ENCODE data around the gene ELF1. TPM values are rescaled to one million over a fixed set of nuclear protein-coding genes. Genes with fewer than 3 reads are reported as not detected.
"Not testable (repeated sequence)": the region's sequence is repeated elsewhere in the genome, so short reads cannot be mapped to it uniquely, and the experiment has no call there.

ELF1 gene
- total RNA-seq, 1 donor, result 410 TPM

- Histone ChIP-seq H3K9me3 (ENCODE audit: low read depth, low read length) (no peaks in the 10 kb centered on the region), H3K4me3 (ENCODE audit: low read length) (no peak overlapping the region), H3K27me3 (ENCODE audit: insufficient read depth, low read length) (no peaks in the 10 kb centered on the region), H3K4me1 (ENCODE audit: insufficient read depth, low read length) (peaks cover 53% of the 10 kb centered on the region)
Observed at GRCh38 chr13:40983725-40984667, 35.1 kb downstream of the ELF1 start.

GRCh38 chr13:40983259-40983658 lies 35.9 kb downstream of the ELF1 start:
- Histone ChIP-seq H3K27me3 (ENCODE audit: insufficient read depth, low read length) (no peaks in the 10 kb centered on the region), H3K9me3 (ENCODE audit: low read depth, low read length) (no peaks in the 10 kb centered on the region), H3K4me3 (ENCODE audit: low read length) (no peak overlapping the region), H3K4me1 (ENCODE audit: insufficient read depth, low read length) (peaks cover 53% of the 10 kb centered on the region)

- no peaks in the 10 kb centered on the region for H3K27me3 ChIP-seq (ENCODE audit: insufficient read depth, low read length)
- peak overlapping the region; percentile 46 for H3K4me3 ChIP-seq (ENCODE audit: low read length)
- H3K9me3 ChIP-seq (ENCODE audit: low read depth, low read length), result no peaks in the 10 kb centered on the region
- peaks cover 58% of the 10 kb centered on the region for H3K4me1 ChIP-seq (ENCODE audit: insufficient read depth, low read length)
Observed at GRCh38 chr13:40982772-40983171, 36.3 kb downstream of the ELF1 start.

GRCh38 chr13:40981949-40982348 lies 37.2 kb downstream of the ELF1 start:
- Histone ChIP-seq H3K4me1 (ENCODE audit: insufficient read depth, low read length) (peaks cover 60% of the 10 kb centered on the region), H3K4me3 (ENCODE audit: low read length) (peak overlapping the region; percentile 46), H3K9me3 (ENCODE audit: low read depth, low read length) (no peaks in the 10 kb centered on the region), H3K27me3 (ENCODE audit: insufficient read depth, low read length) (no peaks in the 10 kb centered on the region)

GRCh38 chr13:40981361-40981760 lies 37.8 kb downstream of the ELF1 start:
- Histone ChIP-seq H3K9me3 (ENCODE audit: low read depth, low read length) (no peaks in the 10 kb centered on the region), H3K4me1 (ENCODE audit: insufficient read depth, low read length) (peaks cover 59% of the 10 kb centered on the region), H3K4me3 (ENCODE audit: low read length) (peak overlapping the region; percentile 46), H3K27me3 (ENCODE audit: insufficient read depth, low read length) (no peaks in the 10 kb centered on the region)

GRCh38 chr13:40980461-40980860 lies 38.7 kb downstream of the ELF1 start:
- Histone ChIP-seq H3K9me3 (ENCODE audit: low read depth, low read length) (no peaks in the 10 kb centered on the region), H3K4me1 (ENCODE audit: insufficient read depth, low read length) (peaks cover 57% of the 10 kb centered on the region), H3K4me3 (ENCODE audit: low read length) (peak overlapping the region; percentile 46), H3K27me3 (ENCODE audit: insufficient read depth, low read length) (no peaks in the 10 kb centered on the region)

- H3K4me3 ChIP-seq (ENCODE audit: low read length), result peak overlapping the region; percentile 28
- peaks cover 56% of the 10 kb centered on the region for H3K4me1 ChIP-seq (ENCODE audit: insufficient read depth, low read length)
Observed at GRCh38 chr13:40979232-40979631, 39.9 kb downstream of the ELF1 start.

GRCh38 chr13:40978109-40978508 lies 41.0 kb downstream of the ELF1 start:
- H3K4me1 ChIP-seq (ENCODE audit: insufficient read depth, low read length), result peaks cover 53% of the 10 kb centered on the region

More at GRCh38 chr13:40979232-40979631, 39.9 kb downstream of the ELF1 start:
- H3K9me3 ChIP-seq (ENCODE audit: low read depth, low read length), result no peaks in the 10 kb centered on the region
- H3K27me3 ChIP-seq (ENCODE audit: insufficient read depth, low read length), result no peaks in the 10 kb centered on the region

GRCh38 chr13:40975441-40975840 lies 43.7 kb downstream of the ELF1 start:
- no peaks in the 10 kb centered on the region for H3K9me3 ChIP-seq (ENCODE audit: low read depth, low read length)
- no peak overlapping the region for H3K4me3 ChIP-seq (ENCODE audit: low read length)
- H3K27me3 ChIP-seq (ENCODE audit: insufficient read depth, low read length), result no peaks in the 10 kb centered on the region
- H3K4me1 ChIP-seq (ENCODE audit: insufficient read depth, low read length), result peaks cover 76% of the 10 kb centered on the region

More at GRCh38 chr13:40978109-40978508, 41.0 kb downstream of the ELF1 start:
- H3K4me3 ChIP-seq (ENCODE audit: low read length); H3K27me3 ChIP-seq (ENCODE audit: insufficient read depth, low read length); H3K9me3 ChIP-seq (ENCODE audit: low read depth, low read length): not testable (repeated sequence)

GRCh38 chr13:40974460-40975407 lies 44.4 kb downstream of the ELF1 start:
- Histone ChIP-seq H3K4me1 (ENCODE audit: insufficient read depth, low read length) (peaks cover 80% of the 10 kb centered on the region), H3K27me3 (ENCODE audit: insufficient read depth, low read length) (no peaks in the 10 kb centered on the region), H3K4me3 (ENCODE audit: low read length) (no peak overlapping the region), H3K9me3 (ENCODE audit: low read depth, low read length) (no peaks in the 10 kb centered on the region)

GRCh38 chr13:40973409-40973808 lies 45.7 kb downstream of the ELF1 start:
- Histone ChIP-seq H3K27me3 (ENCODE audit: insufficient read depth, low read length) (no peaks in the 10 kb centered on the region), H3K9me3 (ENCODE audit: low read depth, low read length) (no peaks in the 10 kb centered on the region), H3K4me1 (ENCODE audit: insufficient read depth, low read length) (peaks cover 86% of the 10 kb centered on the region), H3K4me3 (ENCODE audit: low read length) (no peak overlapping the region)

GRCh38 chr13:40971321-40971720 lies 47.8 kb downstream of the ELF1 start:
- no peaks in the 10 kb centered on the region for H3K27me3 ChIP-seq (ENCODE audit: insufficient read depth, low read length)
- no peak overlapping the region for H3K4me3 ChIP-seq (ENCODE audit: low read length)
- H3K9me3 ChIP-seq (ENCODE audit: low read depth, low read length), result no peaks in the 10 kb centered on the region
- H3K4me1 ChIP-seq (ENCODE audit: insufficient read depth, low read length), result peaks cover 86% of the 10 kb centered on the region

- Histone ChIP-seq H3K4me1 (ENCODE audit: insufficient read depth, low read length) (peaks cover 87% of the 10 kb centered on the region), H3K27me3 (ENCODE audit: insufficient read depth, low read length) (no peaks in the 10 kb centered on the region), H3K9me3 (ENCODE audit: low read depth, low read length) (no peaks in the 10 kb centered on the region), H3K4me3 (ENCODE audit: low read length) (no peak overlapping the region)
Observed at GRCh38 chr13:40970803-40971202, 48.3 kb downstream of the ELF1 start.

GRCh38 chr13:40969169-40969901 lies 49.8 kb downstream of the ELF1 start:
- no peaks in the 10 kb centered on the region for H3K9me3 ChIP-seq (ENCODE audit: low read depth, low read length)
- no peaks in the 10 kb centered on the region for H3K27me3 ChIP-seq (ENCODE audit: insufficient read depth, low read length)
- no peak overlapping the region for H3K4me3 ChIP-seq (ENCODE audit: low read length)
- H3K4me1 ChIP-seq (ENCODE audit: insufficient read depth, low read length), result peaks cover 90% of the 10 kb centered on the region
